Glomerular endothelial cell (primary cell): ENCODE data around the gene LYPD4. TPM values are rescaled to one million over a fixed set of nuclear protein-coding genes. Genes with fewer than 3 reads are reported as not detected.
"Not testable (repeated sequence)": the region's sequence is repeated elsewhere in the genome, so short reads cannot be mapped to it uniquely, and the experiment has no call there.

ENCODE experiments used
- DNase-seq: peaks from one replicate; pipeline ENCODE4 v3.0.0-alpha.2; 2011; ENCODE audit warnings: low read depth, low spot score; ENCODE audit errors: extremely low read depth
- total RNA-seq: library from RNA; depleted of rRNA; stranded (reverse); fragments of >200 nt; gene quantifications from 2 replicates; pipeline ENCODE4 v1.2.3, GENCODE V29; 2015

The LYPD4 gene
- total RNA-seq, 1 donor from 2014 or later, result not detected

- not testable (repeated sequence) for DNase-seq
These were observed 31.5 kb upstream of the LYPD4 start for GRCh38 chr19:41875973-41876372.

GRCh38 chr19:41872775-41873647, 28.5 kb upstream of the LYPD4 start:
- no peak for DNase-seq

- no peak for DNase-seq
These were observed 27.9 kb upstream of the LYPD4 start for GRCh38 chr19:41872384-41872774.

GRCh38 chr19:41871573-41872383, 27.3 kb upstream of the LYPD4 start:
- no peak for DNase-seq

- DNase-seq, result no peak
These were observed 26.0 kb upstream of the LYPD4 start for GRCh38 chr19:41870401-41870873.

- DNase-seq, result no peak
These were observed 25.0 kb upstream of the LYPD4 start for GRCh38 chr19:41869374-41869955.

- DNase-seq, result no peak
These were observed 24.5 kb upstream of the LYPD4 start for GRCh38 chr19:41868989-41869300.

- DNase-seq, result no peak
These were observed 23.9 kb upstream of the LYPD4 start for GRCh38 chr19:41868120-41868988.

- no peak for DNase-seq
These were observed 21.8 kb upstream of the LYPD4 start for GRCh38 chr19:41866284-41866683.

GRCh38 chr19:41864374-41864773, 19.9 kb upstream of the LYPD4 start:
- DNase-seq, result no peak

- DNase-seq, result no peak
These were observed 18.9 kb upstream of the LYPD4 start for GRCh38 chr19:41863209-41863931.

- DNase-seq, result no peak
These were observed 18.0 kb upstream of the LYPD4 start for GRCh38 chr19:41862445-41862986.

- DNase-seq, result no peak
These were observed 17.4 kb upstream of the LYPD4 start for GRCh38 chr19:41861846-41862245.

- DNase-seq, result no peak
These were observed 16.8 kb upstream of the LYPD4 start for GRCh38 chr19:41861116-41861768.

GRCh38 chr19:41860419-41861115, 16.1 kb upstream of the LYPD4 start:
- no peak for DNase-seq

- peak; percentile 92 for DNase-seq
These were observed 15.3 kb upstream of the LYPD4 start, which contains the start of gene RPS19 for GRCh38 chr19:41859618-41860418. RPS19 (plus strand) TSS chr19:41860255; CDS start chr19:41860775, 520 bp downstream.

- DNase-seq, result no peak
These were observed 14.7 kb upstream of the LYPD4 start for GRCh38 chr19:41859213-41859617.

- no peak for DNase-seq
These were observed 9.3 kb upstream of the LYPD4 start for GRCh38 chr19:41853768-41854167.
